ENCODE data around the gene ARHGAP9.
"Not testable (repeated sequence)": the region's sequence is repeated elsewhere in the genome, so short reads cannot be mapped to it uniquely, and the experiment has no call there.

Gene ARHGAP9

GRCh38 chr12:57434517-57435223 lies 45.0 kb downstream of the ARHGAP9 start, which contains the start of gene INHBC:
Gene INHBC, plus strand, starts transcription at chr12:57434784. Its CDS starts 103 bp downstream, at chr12:57434887.
- DNase-seq (ENCODE audit: low spot score), result no peak

GRCh38 chr12:57433370-57433769 lies 46.3 kb downstream of the ARHGAP9 start:
- no peak for DNase-seq (ENCODE audit: low spot score)

- DNase-seq (ENCODE audit: low spot score), result peak; percentile 49
Observed at GRCh38 chr12:57431654-57432188, 47.9 kb downstream of the ARHGAP9 start.

- DNase-seq (ENCODE audit: low spot score), result peak; percentile 97
Observed at GRCh38 chr12:57430931-57431566, 48.6 kb downstream of the ARHGAP9 start, which contains the start of gene R3HDM2. Gene R3HDM2, minus strand, starts transcription at chr12:57431043. Its CDS starts 120,615 bp downstream, at chr12:57310428.

GRCh38 chr12:57430112-57430930 lies 49.3 kb downstream of the ARHGAP9 start:
- peak; percentile 28 for DNase-seq (ENCODE audit: low spot score)

- DNase-seq (ENCODE audit: low spot score), result peak; percentile 30
Observed at GRCh38 chr12:57429473-57430111, 50.1 kb downstream of the ARHGAP9 start.

- DNase-seq (ENCODE audit: low spot score), result no peak
Observed at GRCh38 chr12:57428965-57429364, 50.7 kb downstream of the ARHGAP9 start.

- DNase-seq (ENCODE audit: low spot score), result not testable (repeated sequence)
Observed at GRCh38 chr12:57426948-57427347, 52.7 kb downstream of the ARHGAP9 start.

All from kidney tubule cell (primary cell).